ENCODE data around the gene C19orf33.

C19orf33 gene

DNA sequence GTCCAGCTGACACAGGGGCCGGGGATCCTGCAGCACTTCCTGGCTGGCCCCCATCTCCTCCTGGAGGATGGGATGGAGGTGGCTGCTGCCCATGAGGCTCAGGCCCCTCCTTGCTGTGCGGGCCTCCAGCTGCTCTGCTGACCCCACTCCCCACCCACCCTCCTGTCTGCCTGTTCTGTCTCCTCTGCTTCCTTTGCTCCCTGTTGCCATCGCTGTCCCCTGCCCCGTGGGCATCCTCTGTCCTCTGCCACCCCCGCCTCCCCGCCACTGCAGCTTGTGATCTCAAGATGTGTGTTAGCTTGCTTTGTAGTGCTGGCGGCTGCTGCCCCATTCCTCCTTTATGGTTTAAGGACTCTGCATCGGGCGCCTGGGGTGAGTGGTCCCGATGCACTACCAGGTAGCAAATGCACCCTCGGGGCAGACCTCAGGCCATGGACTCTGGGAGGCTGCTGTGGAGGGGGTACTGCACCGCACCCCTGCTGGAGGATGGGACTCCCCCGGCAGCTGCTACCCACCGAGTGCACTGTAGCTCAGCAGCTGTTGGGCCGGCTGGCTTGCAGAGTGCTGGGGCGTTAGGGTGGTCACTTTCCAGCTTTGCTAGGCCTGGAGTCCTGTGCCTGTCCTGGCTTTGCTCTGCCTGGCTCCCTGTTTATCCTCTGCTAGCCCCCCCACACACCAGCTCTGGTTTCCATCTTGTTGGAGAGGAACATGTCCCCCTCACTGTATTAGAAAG, 15.8 kb upstream of the C19orf33 start:
- in situ Hi-C loops (cut with MboI; ENCODE audit: low pct_unique_long_range_greater_than_20kb, low sequenced_read_pairs, unreplicated experiment) = no loop called here
- DNase-seq (ENCODE audit: low spot score) = no peak
- TF ChIP-seq, protein P1, sequence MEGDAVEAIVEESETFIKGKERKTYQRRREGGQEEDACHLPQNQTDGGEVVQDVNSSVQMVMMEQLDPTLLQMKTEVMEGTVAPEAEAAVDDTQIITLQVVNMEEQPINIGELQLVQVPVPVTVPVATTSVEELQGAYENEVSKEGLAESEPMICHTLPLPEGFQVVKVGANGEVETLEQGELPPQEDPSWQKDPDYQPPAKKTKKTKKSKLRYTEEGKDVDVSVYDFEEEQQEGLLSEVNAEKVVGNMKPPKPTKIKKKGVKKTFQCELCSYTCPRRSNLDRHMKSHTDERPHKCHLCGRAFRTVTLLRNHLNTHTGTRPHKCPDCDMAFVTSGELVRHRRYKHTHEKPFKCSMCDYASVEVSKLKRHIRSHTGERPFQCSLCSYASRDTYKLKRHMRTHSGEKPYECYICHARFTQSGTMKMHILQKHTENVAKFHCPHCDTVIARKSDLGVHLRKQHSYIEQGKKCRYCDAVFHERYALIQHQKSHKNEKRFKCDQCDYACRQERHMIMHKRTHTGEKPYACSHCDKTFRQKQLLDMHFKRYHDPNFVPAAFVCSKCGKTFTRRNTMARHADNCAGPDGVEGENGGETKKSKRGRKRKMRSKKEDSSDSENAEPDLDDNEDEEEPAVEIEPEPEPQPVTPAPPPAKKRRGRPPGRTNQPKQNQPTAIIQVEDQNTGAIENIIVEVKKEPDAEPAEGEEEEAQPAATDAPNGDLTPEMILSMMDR (IDR thresholded peaks at IDR 0.05; ENCODE audit: extremely low read depth, insufficient read depth, missing control alignments) = no peak

DNA sequence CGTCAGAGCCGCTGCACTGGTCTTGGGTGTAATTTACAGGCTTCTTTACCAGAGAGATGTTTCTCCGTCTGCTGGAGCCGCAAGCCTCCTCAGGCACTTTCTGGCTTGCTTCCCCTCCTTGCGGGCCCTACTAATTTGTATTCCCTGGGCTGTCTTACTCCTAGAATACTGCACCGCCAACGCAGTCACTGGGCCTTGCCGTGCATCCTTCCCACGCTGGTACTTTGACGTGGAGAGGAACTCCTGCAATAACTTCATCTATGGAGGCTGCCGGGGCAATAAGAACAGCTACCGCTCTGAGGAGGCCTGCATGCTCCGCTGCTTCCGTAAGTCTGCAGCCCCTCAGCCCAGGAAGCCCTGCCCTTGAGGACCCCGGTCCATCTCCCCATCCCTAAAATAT, 14.1 kb upstream of the C19orf33 start:
- TF ChIP-seq, protein P1 (IDR thresholded peaks at IDR 0.05; ENCODE audit: extremely low read depth, insufficient read depth, missing control alignments) = no peak
- in situ Hi-C loops (cut with MboI; ENCODE audit: low pct_unique_long_range_greater_than_20kb, low sequenced_read_pairs, unreplicated experiment) = no loop called here

DNA sequence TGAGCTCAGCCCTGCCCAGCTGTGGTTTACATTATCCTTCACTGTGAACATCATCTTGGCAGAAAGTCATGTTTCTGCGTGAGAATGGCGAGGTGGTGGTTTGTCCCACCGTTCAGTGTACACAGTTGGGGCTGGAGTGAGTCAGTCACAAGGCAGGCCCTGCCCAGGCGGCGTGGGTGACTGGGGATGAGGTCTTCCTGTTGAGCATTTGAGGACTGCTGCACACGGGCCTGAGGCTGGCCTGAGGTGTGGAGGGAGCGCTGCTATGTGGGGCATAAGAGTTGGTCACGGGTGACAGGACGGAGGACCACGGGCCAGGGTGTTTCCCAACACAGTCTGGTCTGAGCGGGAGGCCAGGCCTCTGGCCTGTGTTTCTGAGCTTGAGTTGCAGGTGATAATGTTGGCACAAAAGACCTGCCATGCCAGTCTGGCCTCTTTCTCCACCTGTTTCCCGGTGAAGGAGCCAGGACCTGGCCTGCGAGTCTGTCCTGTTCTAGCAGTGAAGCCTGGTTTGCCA, 13.4 kb upstream of the C19orf33 start:
- TF ChIP-seq, protein P1 (IDR thresholded peaks at IDR 0.05; ENCODE audit: extremely low read depth, insufficient read depth, missing control alignments) = no peak
- in situ Hi-C loops (cut with MboI; ENCODE audit: low pct_unique_long_range_greater_than_20kb, low sequenced_read_pairs, unreplicated experiment) = no loop called here
- no peak for DNase-seq (ENCODE audit: low spot score)

More for the DNA sequence above, 14.1 kb upstream of the C19orf33 start:
- DNase-seq (ENCODE audit: low spot score) = no peak

GRCh38 chr19:38291855-38292254, 12.2 kb upstream of the C19orf33 start:
- DNase-seq (ENCODE audit: low spot score) = no peak
- TF ChIP-seq, protein P1 (IDR thresholded peaks at IDR 0.05; ENCODE audit: extremely low read depth, insufficient read depth, missing control alignments) = no peak
- in situ Hi-C loops (cut with MboI; ENCODE audit: low pct_unique_long_range_greater_than_20kb, low sequenced_read_pairs, unreplicated experiment) = no loop called here

DNA sequence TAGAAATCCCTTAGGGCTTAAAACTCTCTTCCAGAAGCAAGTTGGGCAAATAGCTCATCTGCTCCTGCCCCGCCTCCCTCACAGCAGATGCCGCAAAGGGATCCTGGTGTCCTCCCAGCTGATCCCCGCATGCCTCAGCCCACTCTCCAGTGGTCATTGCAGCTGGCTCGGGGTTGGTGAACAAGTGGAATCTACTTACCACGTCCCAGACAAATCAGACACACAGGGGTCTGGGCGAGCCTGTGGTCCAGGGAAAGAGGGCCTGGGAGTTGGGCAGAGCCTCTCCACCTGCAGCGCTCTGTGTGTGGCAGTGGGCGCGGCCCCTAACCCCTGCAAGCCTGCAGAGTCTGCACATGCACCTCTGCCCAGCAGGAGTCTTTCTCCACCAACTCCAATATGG, 10.8 kb upstream of the C19orf33 start:
- TF ChIP-seq, protein P1 (IDR thresholded peaks at IDR 0.05; ENCODE audit: extremely low read depth, insufficient read depth, missing control alignments) = no peak
- no peak for DNase-seq (ENCODE audit: low spot score)
- in situ Hi-C loops (cut with MboI; ENCODE audit: low pct_unique_long_range_greater_than_20kb, low sequenced_read_pairs, unreplicated experiment) = no loop called here

- TF ChIP-seq, protein P1 (IDR thresholded peaks at IDR 0.05; ENCODE audit: extremely low read depth, insufficient read depth, missing control alignments) = no peak
- in situ Hi-C loops (cut with MboI; ENCODE audit: low pct_unique_long_range_greater_than_20kb, low sequenced_read_pairs, unreplicated experiment) = no loop called here
- DNase-seq (ENCODE audit: low spot score) = no peak
Measured at GRCh38 chr19:38294090-38294489, 10.0 kb upstream of the C19orf33 start.

Measured in GM13977 (cell line).